ENCODE data around the gene KIAA0513. TPM values are rescaled to one million over a fixed set of nuclear protein-coding genes. Genes with fewer than 3 reads are reported as not detected.

KIAA0513 gene
- total RNA-seq, 1 experiment from 2014 or later, result 2.9 TPM

DNA sequence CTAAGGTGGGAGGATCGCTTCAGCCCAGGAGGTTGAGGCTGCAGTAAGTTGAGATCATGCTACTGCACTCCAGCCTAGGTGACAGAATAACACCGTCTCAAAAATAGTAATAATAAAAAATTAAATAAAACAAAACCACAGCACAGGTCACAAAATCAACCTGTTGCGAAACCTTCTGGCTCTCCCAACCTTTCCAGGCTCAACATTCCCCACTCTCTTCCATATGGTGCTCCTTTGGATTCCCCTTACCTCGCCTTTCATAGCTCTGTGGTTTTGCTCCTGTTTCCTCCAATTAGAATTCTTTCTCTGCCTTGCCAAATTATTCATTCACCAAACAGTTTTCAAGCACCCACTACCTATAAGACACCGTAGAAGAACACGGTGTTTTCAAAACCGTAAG is 21.0 kb upstream of the KIAA0513 start:
- ChIA-PET CTCF (no interaction called here), POLR2A (ENCODE audit: low non-redundant PET) (no interaction called here)
- Histone ChIP-seq H3K9me3 (ENCODE audit: low read depth, low read length, poor library complexity, severe bottlenecking) (no peaks in the 10 kb centered on the region), H3K4me3 (ENCODE audit: low read depth, low read length, poor library complexity, severe bottlenecking) (no peak overlapping the region), H3K27ac (ENCODE audit: low read depth, low read length, poor library complexity, severe bottlenecking) (no peak overlapping the region), H3K4me1 (ENCODE audit: insufficient read depth, low read length, poor library complexity, severe bottlenecking) (no peaks in the 10 kb centered on the region), H3K36me3 (ENCODE audit: insufficient read depth, low read length, poor library complexity, severe bottlenecking) (no peaks in the 10 kb centered on the region), H3K27me3 (replicated peaks; ENCODE audit: insufficient read depth, low read depth, low read length, poor library complexity) (no peaks in the 10 kb centered on the region)
- no peak for DNase-seq (ENCODE audit: low spot score)
- intact Hi-C loops (cut with micrococcal nuclease; ENCODE audit: unreplicated experiment), result no loop called here
- TF ChIP-seq EZH2 (IDR thresholded peaks at IDR 0.05; ENCODE audit: borderline replicate concordance, low read depth, low read length, poor library complexity, severe bottlenecking), result no peak
- TF ChIP-seq, protein P1, sequence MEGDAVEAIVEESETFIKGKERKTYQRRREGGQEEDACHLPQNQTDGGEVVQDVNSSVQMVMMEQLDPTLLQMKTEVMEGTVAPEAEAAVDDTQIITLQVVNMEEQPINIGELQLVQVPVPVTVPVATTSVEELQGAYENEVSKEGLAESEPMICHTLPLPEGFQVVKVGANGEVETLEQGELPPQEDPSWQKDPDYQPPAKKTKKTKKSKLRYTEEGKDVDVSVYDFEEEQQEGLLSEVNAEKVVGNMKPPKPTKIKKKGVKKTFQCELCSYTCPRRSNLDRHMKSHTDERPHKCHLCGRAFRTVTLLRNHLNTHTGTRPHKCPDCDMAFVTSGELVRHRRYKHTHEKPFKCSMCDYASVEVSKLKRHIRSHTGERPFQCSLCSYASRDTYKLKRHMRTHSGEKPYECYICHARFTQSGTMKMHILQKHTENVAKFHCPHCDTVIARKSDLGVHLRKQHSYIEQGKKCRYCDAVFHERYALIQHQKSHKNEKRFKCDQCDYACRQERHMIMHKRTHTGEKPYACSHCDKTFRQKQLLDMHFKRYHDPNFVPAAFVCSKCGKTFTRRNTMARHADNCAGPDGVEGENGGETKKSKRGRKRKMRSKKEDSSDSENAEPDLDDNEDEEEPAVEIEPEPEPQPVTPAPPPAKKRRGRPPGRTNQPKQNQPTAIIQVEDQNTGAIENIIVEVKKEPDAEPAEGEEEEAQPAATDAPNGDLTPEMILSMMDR (conservative IDR thresholded peaks at IDR 0.05; ENCODE audit: low read depth, low read length), result no peak
- no TSS peak for BruUV-seq (replicated peaks)

DNA sequence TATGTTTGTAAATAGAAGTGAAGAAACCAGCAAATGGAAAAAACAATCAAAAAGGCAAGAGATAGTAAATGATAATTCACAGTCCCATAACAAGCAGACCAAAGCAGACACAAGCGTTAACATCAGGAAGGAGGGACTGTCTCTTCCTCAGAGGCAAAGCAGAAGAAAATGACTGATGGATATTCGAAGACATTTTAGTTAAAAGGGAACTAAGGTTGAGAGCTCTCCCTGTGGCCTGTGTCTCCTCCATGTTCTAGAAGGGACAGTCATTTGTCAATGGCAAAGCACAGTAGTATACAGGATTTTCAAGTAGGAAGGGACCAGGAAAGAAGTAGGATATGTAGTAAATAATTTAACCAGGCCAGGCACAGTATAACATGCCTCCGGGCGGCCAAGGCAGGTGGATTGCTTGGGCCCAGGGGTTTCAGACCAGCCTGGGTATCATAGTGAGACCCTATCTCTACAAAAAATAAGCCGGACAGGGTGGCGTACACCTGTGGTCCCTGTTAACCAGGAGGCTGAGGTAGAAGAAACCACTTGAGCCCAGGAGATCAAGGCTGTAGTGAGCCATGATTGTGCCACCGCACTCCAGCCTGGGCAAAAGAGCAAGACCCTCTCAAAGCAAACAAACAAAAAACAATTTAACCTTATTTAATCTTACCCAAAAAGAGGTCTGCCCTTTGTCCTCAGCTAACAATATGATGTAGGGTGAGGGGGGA is 19.9 kb upstream of the KIAA0513 start:
- H3K27me3 ChIP-seq (replicated peaks; ENCODE audit: insufficient read depth, low read depth, low read length, poor library complexity), result no peaks in the 10 kb centered on the region
- intact Hi-C loops (cut with micrococcal nuclease; ENCODE audit: unreplicated experiment), result no loop called here
- no peaks in the 10 kb centered on the region for H3K36me3 ChIP-seq (ENCODE audit: insufficient read depth, low read length, poor library complexity, severe bottlenecking)
- ChIA-PET POLR2A (ENCODE audit: low non-redundant PET) (no interaction called here), CTCF (no interaction called here)
- no peaks in the 10 kb centered on the region for H3K9me3 ChIP-seq (ENCODE audit: low read depth, low read length, poor library complexity, severe bottlenecking)
- no peak for DNase-seq (ENCODE audit: low spot score)
- no peaks in the 10 kb centered on the region for H3K4me1 ChIP-seq (ENCODE audit: insufficient read depth, low read length, poor library complexity, severe bottlenecking)
- TF ChIP-seq, protein P1 (conservative IDR thresholded peaks at IDR 0.05; ENCODE audit: low read depth, low read length), result no peak
- no peak for TF ChIP-seq EZH2 (IDR thresholded peaks at IDR 0.05; ENCODE audit: borderline replicate concordance, low read depth, low read length, poor library complexity, severe bottlenecking)
- no peak overlapping the region for H3K4me3 ChIP-seq (ENCODE audit: low read depth, low read length, poor library complexity, severe bottlenecking)
- BruUV-seq (replicated peaks), result no TSS peak
- no peak overlapping the region for H3K27ac ChIP-seq (ENCODE audit: low read depth, low read length, poor library complexity, severe bottlenecking)

DNA sequence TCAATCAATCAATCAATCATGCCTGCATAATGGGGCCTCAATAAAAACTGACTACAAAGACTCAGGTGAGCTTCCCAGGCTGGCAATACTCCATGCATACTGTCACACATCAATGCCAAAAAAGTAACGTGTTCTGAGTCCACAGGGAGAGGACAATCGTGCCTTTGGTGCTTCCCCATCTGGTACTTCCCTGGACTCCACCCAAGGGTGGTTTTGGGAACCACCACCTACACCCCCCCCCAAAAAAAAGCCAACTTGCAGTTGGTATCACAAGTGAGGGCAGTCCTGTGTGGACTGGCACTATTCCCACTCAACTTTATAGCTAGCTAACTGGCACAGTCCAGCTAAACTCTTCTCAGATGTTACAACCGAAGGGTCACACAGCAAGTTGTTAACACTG is 19.3 kb upstream of the KIAA0513 start:
- no peak overlapping the region for H3K4me3 ChIP-seq (ENCODE audit: low read depth, low read length, poor library complexity, severe bottlenecking)
- POLR2A ChIA-PET (ENCODE audit: low non-redundant PET), result no interaction called here
- H3K36me3 ChIP-seq (ENCODE audit: insufficient read depth, low read length, poor library complexity, severe bottlenecking), result no peaks in the 10 kb centered on the region
- H3K9me3 ChIP-seq (ENCODE audit: low read depth, low read length, poor library complexity, severe bottlenecking), result no peaks in the 10 kb centered on the region
- intact Hi-C loops (cut with micrococcal nuclease; ENCODE audit: unreplicated experiment), result no loop called here
- DNase-seq (ENCODE audit: low spot score), result no peak
- CTCF ChIA-PET, result interaction anchor here (0.6 kb wide), 1 partner anchor 238 kb away, joined by 3 read pairs; no protein-coding TSS in a partner anchor
- H3K4me1 ChIP-seq (ENCODE audit: insufficient read depth, low read length, poor library complexity, severe bottlenecking), result no peaks in the 10 kb centered on the region
- no TSS peak for BruUV-seq (replicated peaks)
- no peaks in the 10 kb centered on the region for H3K27me3 ChIP-seq (replicated peaks; ENCODE audit: insufficient read depth, low read depth, low read length, poor library complexity)
- no peak for TF ChIP-seq EZH2 (IDR thresholded peaks at IDR 0.05; ENCODE audit: borderline replicate concordance, low read depth, low read length, poor library complexity, severe bottlenecking)
- TF ChIP-seq, protein P1 (conservative IDR thresholded peaks at IDR 0.05; ENCODE audit: low read depth, low read length), result no peak
- H3K27ac ChIP-seq (ENCODE audit: low read depth, low read length, poor library complexity, severe bottlenecking), result no peak overlapping the region
